ENCODE measurements around the gene IQGAP1.
A peak's percentile ranks its signal among the peaks of the same experiment; 100 is the strongest.
"Not testable (repeated sequence)": the region's sequence is repeated elsewhere in the genome, so short reads cannot be mapped to it uniquely, and the experiment has no call there.

Gene IQGAP1

GRCh38 chr15:90367576-90367975 lies 20.5 kb upstream of the IQGAP1 start:
- no peak for DNase-seq

GRCh38 chr15:90375071-90375470 lies 13.0 kb upstream of the IQGAP1 start:
- no peak for DNase-seq

GRCh38 chr15:90376789-90377188 lies 11.3 kb upstream of the IQGAP1 start:
- no peak for DNase-seq

GRCh38 chr15:90379263-90379662 lies 8.8 kb upstream of the IQGAP1 start:
- DNase-seq = no peak

GRCh38 chr15:90381515-90381914 lies 6.5 kb upstream of the IQGAP1 start:
- DNase-seq = no peak

- no peak for DNase-seq
These were observed 5.7 kb upstream of the IQGAP1 start for GRCh38 chr15:90382320-90382719.

GRCh38 chr15:90386221-90386620 lies 1.8 kb upstream of the IQGAP1 start:
- no peak for DNase-seq

GRCh38 chr15:90388462-90389380 lies 679 bp downstream of the IQGAP1 start:
- peak; percentile 3 for DNase-seq

- no peak for DNase-seq
These were observed 1.5 kb downstream of the IQGAP1 start for GRCh38 chr15:90389513-90389912.

GRCh38 chr15:90393040-90393439 lies 5.0 kb downstream of the IQGAP1 start:
- no peak for DNase-seq

- no peak for DNase-seq
These were observed 6.0 kb downstream of the IQGAP1 start for GRCh38 chr15:90394074-90394473.

GRCh38 chr15:90394748-90395442 lies 6.9 kb downstream of the IQGAP1 start:
- DNase-seq = no peak

- DNase-seq = no peak
These were observed 8.3 kb downstream of the IQGAP1 start for GRCh38 chr15:90396321-90396720.

GRCh38 chr15:90400005-90400758 lies 12.1 kb downstream of the IQGAP1 start:
- no peak for DNase-seq

- DNase-seq = peak; percentile 47
These were observed 12.8 kb downstream of the IQGAP1 start for GRCh38 chr15:90400759-90401314.

GRCh38 chr15:90401495-90401894 lies 13.5 kb downstream of the IQGAP1 start:
- no peak for DNase-seq

- no peak for DNase-seq
These were observed 14.2 kb downstream of the IQGAP1 start for GRCh38 chr15:90402223-90402622.

GRCh38 chr15:90402767-90403166 lies 14.7 kb downstream of the IQGAP1 start:
- DNase-seq = no peak

- no peak for DNase-seq
These were observed 17.1 kb downstream of the IQGAP1 start for GRCh38 chr15:90405055-90405607.

- no peak for DNase-seq
These were observed 19.3 kb downstream of the IQGAP1 start for GRCh38 chr15:90407336-90407735.

GRCh38 chr15:90407871-90408317 lies 19.9 kb downstream of the IQGAP1 start:
- no peak for DNase-seq

- DNase-seq = no peak
These were observed 20.6 kb downstream of the IQGAP1 start for GRCh38 chr15:90408657-90409056.

GRCh38 chr15:90409587-90409986 lies 21.5 kb downstream of the IQGAP1 start:
- DNase-seq = not testable (repeated sequence)
